ENCODE results near the gene DNAH5. TPM values are rescaled to one million over a fixed set of nuclear protein-coding genes. Genes with fewer than 3 reads are reported as not detected.

The DNAH5 gene
- total RNA-seq, 4 donors from 2014 or later = 0.19 to 0.91 (median 0.22) TPM; not detected in 1

DNA sequence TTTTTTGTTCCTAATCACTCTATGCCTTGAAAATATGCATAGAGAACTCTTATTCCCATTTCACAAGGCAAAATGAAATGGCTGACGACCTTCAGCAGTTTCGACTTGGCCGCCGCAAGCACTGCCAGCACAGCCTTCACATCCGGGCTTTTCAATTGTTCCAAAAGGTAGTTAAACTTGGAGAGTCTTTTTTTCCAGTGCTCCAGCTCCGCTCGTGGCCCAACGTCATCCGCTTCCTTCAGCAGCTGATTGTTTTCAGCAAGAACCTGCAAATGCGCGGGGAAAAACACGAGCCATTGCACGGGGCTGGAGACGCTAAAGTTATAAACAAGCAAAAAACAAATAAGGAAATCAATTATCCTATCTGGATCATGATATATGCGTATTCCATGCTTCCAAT, 25.4 kb downstream of the DNAH5 start:
- 77 to 86% methylated on average over 15 of the region's 15 CpGs for WGBS, 2 donors

DNA sequence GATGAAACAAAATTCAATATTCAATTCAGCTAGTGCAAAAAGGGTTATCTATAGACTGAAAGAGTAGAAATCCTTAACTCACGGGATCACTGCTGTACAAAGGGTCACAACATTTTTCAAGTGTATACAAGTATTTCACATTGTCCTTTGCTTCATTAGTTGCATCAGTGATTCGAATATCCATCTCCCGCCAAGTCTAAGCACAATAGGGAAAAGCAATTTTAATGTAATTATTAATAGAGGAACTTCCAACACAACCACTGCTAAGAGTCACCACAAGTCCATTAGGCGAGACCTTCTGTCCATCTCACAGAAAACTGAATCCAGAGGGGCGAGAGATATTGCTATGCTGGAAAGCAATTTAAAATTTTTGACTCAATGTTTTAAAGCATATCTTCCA, 27.4 kb downstream of the DNAH5 start:
- H3K4me1 ChIP-seq = no peaks in the 10 kb centered on the region
- H3K9me3 ChIP-seq = no peaks in the 10 kb centered on the region
- TF ChIP-seq, protein P1, sequence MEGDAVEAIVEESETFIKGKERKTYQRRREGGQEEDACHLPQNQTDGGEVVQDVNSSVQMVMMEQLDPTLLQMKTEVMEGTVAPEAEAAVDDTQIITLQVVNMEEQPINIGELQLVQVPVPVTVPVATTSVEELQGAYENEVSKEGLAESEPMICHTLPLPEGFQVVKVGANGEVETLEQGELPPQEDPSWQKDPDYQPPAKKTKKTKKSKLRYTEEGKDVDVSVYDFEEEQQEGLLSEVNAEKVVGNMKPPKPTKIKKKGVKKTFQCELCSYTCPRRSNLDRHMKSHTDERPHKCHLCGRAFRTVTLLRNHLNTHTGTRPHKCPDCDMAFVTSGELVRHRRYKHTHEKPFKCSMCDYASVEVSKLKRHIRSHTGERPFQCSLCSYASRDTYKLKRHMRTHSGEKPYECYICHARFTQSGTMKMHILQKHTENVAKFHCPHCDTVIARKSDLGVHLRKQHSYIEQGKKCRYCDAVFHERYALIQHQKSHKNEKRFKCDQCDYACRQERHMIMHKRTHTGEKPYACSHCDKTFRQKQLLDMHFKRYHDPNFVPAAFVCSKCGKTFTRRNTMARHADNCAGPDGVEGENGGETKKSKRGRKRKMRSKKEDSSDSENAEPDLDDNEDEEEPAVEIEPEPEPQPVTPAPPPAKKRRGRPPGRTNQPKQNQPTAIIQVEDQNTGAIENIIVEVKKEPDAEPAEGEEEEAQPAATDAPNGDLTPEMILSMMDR (IDR thresholded peaks at IDR 0.05) = no peak
- no peak for TF ChIP-seq POLR2A (IDR thresholded peaks at IDR 0.05)
- 70 to 87% methylated on average over 5 of the region's 5 CpGs for WGBS, 2 donors
- H3K27ac ChIP-seq = no peak overlapping the region
- no peaks in the 10 kb centered on the region for H3K36me3 ChIP-seq
- H3K27me3 ChIP-seq = no peaks in the 10 kb centered on the region
- DNase-seq = no peak
- intact Hi-C loops (cut with DNase I) = no loop called here
- no peak overlapping the region for H3K4me3 ChIP-seq

More for the DNA sequence above, 25.4 kb downstream of the DNAH5 start:
- no peaks in the 10 kb centered on the region for H3K36me3 ChIP-seq
- no peak overlapping the region for H3K27ac ChIP-seq
- no peaks in the 10 kb centered on the region for H3K4me1 ChIP-seq
- intact Hi-C loops (cut with DNase I) = no loop called here
- H3K9me3 ChIP-seq = no peaks in the 10 kb centered on the region
- no peaks in the 10 kb centered on the region for H3K27me3 ChIP-seq
- H3K4me3 ChIP-seq = no peak overlapping the region
- no peak for DNase-seq
- TF ChIP-seq, protein P1 (IDR thresholded peaks at IDR 0.05) = no peak
- TF ChIP-seq POLR2A (IDR thresholded peaks at IDR 0.05) = no peak

DNA sequence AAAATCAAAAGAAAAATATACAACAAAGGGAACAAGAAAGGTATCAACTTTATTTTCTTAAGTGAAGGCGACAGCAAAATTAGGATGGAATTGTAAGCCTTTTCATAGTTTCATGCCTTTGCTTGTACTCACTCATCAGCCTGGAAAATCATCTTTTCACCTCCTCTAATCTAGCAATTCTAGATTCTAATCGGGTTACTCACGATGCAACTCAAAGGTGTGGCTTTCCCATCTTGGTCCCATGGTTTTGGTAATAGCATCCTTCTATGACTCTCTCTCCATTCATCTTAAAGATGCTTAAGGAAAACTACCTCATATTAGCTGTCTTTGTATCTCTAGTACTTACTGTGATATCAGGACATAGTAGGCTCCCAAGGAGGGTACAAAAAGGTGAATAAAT, 30.5 kb downstream of the DNAH5 start:
- H3K36me3 ChIP-seq = no peaks in the 10 kb centered on the region
- no peaks in the 10 kb centered on the region for H3K9me3 ChIP-seq
- H3K4me1 ChIP-seq = no peaks in the 10 kb centered on the region
- no peak for TF ChIP-seq POLR2A (IDR thresholded peaks at IDR 0.05)
- TF ChIP-seq, protein P1 (IDR thresholded peaks at IDR 0.05) = no peak
- H3K4me3 ChIP-seq = no peak overlapping the region
- 87 to 90% methylated on average over 3 of the region's 3 CpGs for WGBS, 2 donors
- intact Hi-C loops (cut with DNase I) = no loop called here
- H3K27ac ChIP-seq = no peak overlapping the region
- no peaks in the 10 kb centered on the region for H3K27me3 ChIP-seq
- no peak for DNase-seq

DNA sequence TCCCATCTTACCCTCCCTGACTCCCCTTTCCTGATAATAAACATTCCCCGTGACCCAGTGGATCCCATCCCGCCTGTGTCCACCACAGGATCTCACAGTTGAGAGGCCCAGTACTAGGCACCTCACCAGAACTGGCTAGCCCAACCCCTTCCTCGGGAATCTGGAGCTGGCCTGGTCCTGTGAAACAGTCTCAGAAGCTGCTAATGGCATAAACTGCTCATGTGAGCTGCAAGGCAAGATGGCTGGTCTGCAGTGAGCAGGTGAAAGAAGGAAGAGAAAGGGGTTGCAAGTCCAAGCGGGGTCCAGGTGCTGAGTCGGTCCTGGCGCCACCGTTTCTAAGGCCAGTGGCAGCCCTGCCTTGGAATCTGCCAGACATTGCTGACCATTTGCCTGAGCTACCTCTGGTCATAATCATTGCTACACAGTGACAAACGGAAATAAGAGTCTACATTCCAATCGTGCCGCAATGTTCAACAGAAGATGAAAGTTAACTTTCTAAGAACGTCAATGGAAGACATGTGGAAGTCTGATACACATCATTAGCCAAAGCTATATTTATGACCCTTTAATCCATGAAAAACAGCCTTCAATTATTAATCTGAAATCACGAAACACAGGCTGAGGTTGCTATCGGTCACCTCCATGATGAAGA, 33.7 kb downstream of the DNAH5 start:
- DNase-seq = no peak
- no peaks in the 10 kb centered on the region for H3K4me1 ChIP-seq
- no peak overlapping the region for H3K4me3 ChIP-seq
- no peaks in the 10 kb centered on the region for H3K36me3 ChIP-seq
- H3K27me3 ChIP-seq = no peaks in the 10 kb centered on the region
- no peak for TF ChIP-seq POLR2A (IDR thresholded peaks at IDR 0.05)
- TF ChIP-seq, protein P1 (IDR thresholded peaks at IDR 0.05) = no peak
- H3K27ac ChIP-seq = no peak overlapping the region
- WGBS, 2 donors = 84 to 91% methylated on average over 12 to 13 of the region's 13 CpGs
- no peaks in the 10 kb centered on the region for H3K9me3 ChIP-seq
- intact Hi-C loops (cut with DNase I) = no loop called here

DNA sequence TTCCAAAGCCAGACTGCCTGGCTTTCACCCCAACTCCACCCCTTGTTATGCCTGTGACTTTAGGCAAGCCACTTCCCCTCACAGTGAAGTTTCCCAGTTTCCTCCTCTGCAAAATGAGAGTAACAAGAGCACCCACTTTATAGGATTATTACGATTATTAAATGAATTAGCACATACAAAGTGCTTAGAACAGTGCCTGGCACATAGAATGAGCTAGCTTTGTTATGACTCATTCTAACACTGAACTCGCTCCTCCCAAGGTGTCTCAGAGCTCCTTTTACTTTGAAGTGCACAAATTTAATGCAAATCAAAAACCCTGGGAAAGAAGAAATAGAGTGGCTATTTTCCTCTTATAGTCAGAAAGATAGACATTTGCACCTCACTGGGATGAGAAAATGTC, 34.3 kb downstream of the DNAH5 start:
- intact Hi-C loops (cut with DNase I) = no loop called here
- no peak for DNase-seq
- TF ChIP-seq, protein P1 (IDR thresholded peaks at IDR 0.05) = no peak
- TF ChIP-seq POLR2A (IDR thresholded peaks at IDR 0.05) = no peak
- Histone ChIP-seq H3K36me3 (no peaks in the 10 kb centered on the region), H3K4me3 (no peak overlapping the region), H3K4me1 (no peaks in the 10 kb centered on the region), H3K27me3 (no peaks in the 10 kb centered on the region), H3K27ac (no peak overlapping the region), H3K9me3 (no peaks in the 10 kb centered on the region)
- 46 to 59% methylated on average over 2 of the region's 2 CpGs for WGBS, 2 donors

Measured in esophagus squamous epithelium (tissue), 5 donors.